Peyer's patch (tissue), 4 donors: ENCODE results near the gene TIAM1.

ENCODE experiments used
- POLR2A ChIP-seq, 2 donors: fragments of 450-650 bp; IDR thresholded peaks; one replicate each; pipeline ENCODE4 v1.5.1; 2017; ENCODE audit warnings: antibody characterized with exemption in 2 of 2, mild to moderate bottlenecking in 2 of 2, moderate library complexity in 2 of 2
- TF ChIP-seq, protein P1 (sequence below), 6 experiments: fragments of 450-650 bp in 4 of 6; fragments of 200-600 bp in 2 of 6; sonication (generic) in 1 of 6; IDR thresholded peaks; one replicate each; pipeline ENCODE4 v1.5.1; 2017 to 2019; ENCODE audit warnings: antibody characterized with exemption in 6 of 6, mild to moderate bottlenecking in 3 of 6, moderate library complexity in 1 of 6

DNA sequence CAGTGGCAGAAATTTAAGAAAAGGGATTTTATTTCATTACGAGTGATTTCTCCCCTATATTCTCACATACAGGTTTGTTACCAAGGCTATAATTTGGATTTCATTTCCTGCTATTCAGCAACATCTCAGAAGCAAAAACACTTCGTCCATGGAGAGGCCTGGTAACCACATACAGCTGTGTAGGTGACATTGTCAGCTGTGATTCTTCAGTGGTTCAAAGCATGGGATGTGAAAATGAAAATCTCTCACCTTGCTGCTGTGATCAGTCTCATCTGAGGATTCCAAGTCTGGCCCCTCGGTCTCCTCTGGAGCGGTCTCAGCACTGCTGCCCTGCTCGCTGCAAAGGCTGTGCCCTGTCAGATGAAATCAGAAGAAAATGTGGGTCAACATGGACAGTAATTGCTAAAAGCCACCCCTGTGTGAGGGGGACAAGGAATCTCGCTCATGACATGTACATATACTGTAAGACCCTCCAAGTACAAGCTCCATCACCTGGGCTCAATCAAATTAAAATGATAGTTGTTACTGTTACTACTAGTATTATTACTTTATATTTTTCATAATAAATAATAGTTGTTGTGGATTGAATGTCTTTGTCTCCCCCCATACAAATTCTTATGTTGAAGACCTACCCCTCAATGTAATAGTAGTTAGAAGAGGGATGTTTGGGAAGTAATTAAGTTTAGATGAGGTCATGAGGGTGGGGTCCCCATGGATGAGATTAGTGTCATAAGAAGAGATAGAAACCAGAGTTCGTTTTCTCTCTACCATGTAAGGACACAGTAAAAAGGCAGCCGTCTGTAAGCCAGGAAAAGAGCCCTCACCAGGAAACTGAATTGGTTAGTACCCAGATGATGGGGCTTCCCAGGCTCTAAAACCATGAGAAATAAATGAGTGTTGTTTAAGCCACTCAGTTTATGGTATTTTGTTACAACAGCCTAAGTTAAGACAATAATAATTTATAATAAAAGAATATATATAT is 179.1 kb downstream of the TIAM1 start:
- TF ChIP-seq, protein P1, sequence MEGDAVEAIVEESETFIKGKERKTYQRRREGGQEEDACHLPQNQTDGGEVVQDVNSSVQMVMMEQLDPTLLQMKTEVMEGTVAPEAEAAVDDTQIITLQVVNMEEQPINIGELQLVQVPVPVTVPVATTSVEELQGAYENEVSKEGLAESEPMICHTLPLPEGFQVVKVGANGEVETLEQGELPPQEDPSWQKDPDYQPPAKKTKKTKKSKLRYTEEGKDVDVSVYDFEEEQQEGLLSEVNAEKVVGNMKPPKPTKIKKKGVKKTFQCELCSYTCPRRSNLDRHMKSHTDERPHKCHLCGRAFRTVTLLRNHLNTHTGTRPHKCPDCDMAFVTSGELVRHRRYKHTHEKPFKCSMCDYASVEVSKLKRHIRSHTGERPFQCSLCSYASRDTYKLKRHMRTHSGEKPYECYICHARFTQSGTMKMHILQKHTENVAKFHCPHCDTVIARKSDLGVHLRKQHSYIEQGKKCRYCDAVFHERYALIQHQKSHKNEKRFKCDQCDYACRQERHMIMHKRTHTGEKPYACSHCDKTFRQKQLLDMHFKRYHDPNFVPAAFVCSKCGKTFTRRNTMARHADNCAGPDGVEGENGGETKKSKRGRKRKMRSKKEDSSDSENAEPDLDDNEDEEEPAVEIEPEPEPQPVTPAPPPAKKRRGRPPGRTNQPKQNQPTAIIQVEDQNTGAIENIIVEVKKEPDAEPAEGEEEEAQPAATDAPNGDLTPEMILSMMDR (IDR thresholded peaks at IDR 0.05): no peak
- no peak for TF ChIP-seq POLR2A (IDR thresholded peaks at IDR 0.05)
